Stomach (tissue), 4 donors: ENCODE data around the gene EEF1E1.

Experiments
- CTCF ChIP-seq, 7 experiments: fragments of 450-650 bp in 4 of 7; fragments of 200-600 bp in 3 of 7; sonication (generic) in 3 of 7; IDR thresholded peaks; one replicate each; pipeline ENCODE4 v1.5.1; 2016 to 2019; ENCODE audit warnings: antibody characterized with exemption in 7 of 7, control low read depth in 2 of 7, mild to moderate bottlenecking in 1 of 7
- EP300 ChIP-seq: sonication (generic); formaldehyde crosslinking; IDR thresholded peaks from one replicate; pipeline ENCODE4 v1.6.1; 2017; ENCODE audit warnings: antibody characterized with exemption

GRCh38 chr6:8030920-8031319 is 71.4 kb downstream of the EEF1E1 start:
- TF ChIP-seq CTCF (IDR thresholded peaks at IDR 0.05) (no peak), EP300 (no peak)
